A673 (cell line): ENCODE measurements around the gene PPP2CA.

Experiments
- CTCF ChIP-seq: fragments of 300-800, 200-600 bp; sonication (generic); conservative IDR thresholded peaks from 2 replicates; pipeline ENCODE4 v1.5.1; 2017; ENCODE audit warnings: low read depth, mild to moderate bottlenecking, antibody characterized with exemption, low read length, moderate library complexity, mixed read lengths
- EZH2 ChIP-seq: fragments of 200-600 bp; sonication (generic); IDR thresholded peaks from 2 replicates; pipeline ENCODE4 v1.6.1; 2017; ENCODE audit warnings: borderline replicate concordance, low read depth, mild to moderate bottlenecking, mixed read lengths, antibody characterized with exemption, low read length; ENCODE audit not compliant: poor library complexity, severe bottlenecking

GRCh38 chr5:134183481-134183880 lies 42.4 kb downstream of the PPP2CA start:
- no peak for TF ChIP-seq CTCF
- no peak for TF ChIP-seq EZH2
